Upper lobe of left lung (tissue), 6 donors: ENCODE results near the gene CSKMT. TPM values are rescaled to one million over a fixed set of nuclear protein-coding genes. Genes with fewer than 3 reads are reported as not detected.

Experiments
- ATAC-seq, 2 donors: fragments of 200-7000 bp; cut with Tn5 transposase; one replicate each; pipeline ENCODE4 v1.9.1; 2022; ENCODE audit warnings: mild to moderate bottlenecking in 2 of 2, moderate library complexity in 2 of 2; ENCODE audit not compliant: low FRiP score in 2 of 2
- DNase-seq, 2 donors: peaks; one replicate each; pipeline ENCODE4 v3.0.0-alpha.2; 2019 to 2020
- H3K27ac ChIP-seq, 4 donors: fragments of 200-600 bp; sonication (generic); one replicate each; pipeline ENCODE4 v1.5.1; 2016 to 2019
- H3K27me3 ChIP-seq, 4 donors: fragments of 200-600 bp; sonication (generic); one replicate each; pipeline ENCODE4 v1.5.1; 2017 to 2019
- H3K36me3 ChIP-seq, 4 donors: fragments of 200-600 bp; sonication (generic); one replicate each; pipeline ENCODE4 v1.5.1; 2016 to 2019
- H3K4me1 ChIP-seq, 4 donors: fragments of 200-600 bp; sonication (generic); one replicate each; pipeline ENCODE4 v1.5.1; 2018 to 2019
- H3K4me3 ChIP-seq, 4 donors: fragments of 200-600 bp; sonication (generic); one replicate each; pipeline ENCODE4 v1.5.1; 2017 to 2019; ENCODE audit warnings: mild to moderate bottlenecking in 2 of 4, moderate library complexity in 1 of 4
- H3K9me3 ChIP-seq, 4 donors: fragments of 200-600 bp; sonication (generic); one replicate each; pipeline ENCODE4 v1.5.1; 2018 to 2019
- EP300 ChIP-seq, 4 donors: sonication (generic); formaldehyde crosslinking; IDR thresholded peaks; one replicate each; pipeline ENCODE4 v1.5.1; 2017; ENCODE audit warnings: antibody characterized with exemption in 4 of 4, control low read depth in 2 of 4
- POLR2A ChIP-seq, 4 donors: fragments of 450-650 bp; IDR thresholded peaks; one replicate each; pipeline ENCODE4 v1.5.1; 2016 to 2017; ENCODE audit warnings: antibody characterized with exemption in 4 of 4, mild to moderate bottlenecking in 2 of 4
- POLR2AphosphoS5 ChIP-seq, 2 donors: sonication (generic); formaldehyde crosslinking; IDR thresholded peaks; one replicate each; pipeline ENCODE4 v1.5.1; 2017; ENCODE audit warnings: antibody characterized with exemption in 2 of 2
- WGBS, 2 donors: methylation state at CpG; one replicate each; pipeline ENCODE4 v1.1.5; 2017 to 2018; 5-methylcytosine and 5-hydroxymethylcytosine counted together
- total RNA-seq, 6 donors: library from RNA; depleted of rRNA in 4 of 6; stranded (reverse); fragments of >200 nt in 4 of 6; gene quantifications; one replicate each; pipeline versions ENCODE4 v1.1.0 to v1.2.1, GENCODE V29; 2016 to 2021
- TF ChIP-seq, protein P1 (sequence below), 6 experiments: fragments of 450-650 bp in 4 of 6; fragments of 200-600 bp in 2 of 6; sonication (generic) in 2 of 6; IDR thresholded peaks; one replicate each; pipeline ENCODE4 v1.5.1; 2016 to 2019; ENCODE audit warnings: antibody characterized with exemption in 6 of 6
- donor health status: DM: no; HTN: no; CAD: no; lungs with moderate emphysema.
- donor health status: DM: no; HTN: yes; CAD: no; lungs with severe emphysema.

The CSKMT gene
- total RNA-seq, 6 donors from 2014 or later, result 5.7 to 16.0 (median 10.0) TPM

DNA sequence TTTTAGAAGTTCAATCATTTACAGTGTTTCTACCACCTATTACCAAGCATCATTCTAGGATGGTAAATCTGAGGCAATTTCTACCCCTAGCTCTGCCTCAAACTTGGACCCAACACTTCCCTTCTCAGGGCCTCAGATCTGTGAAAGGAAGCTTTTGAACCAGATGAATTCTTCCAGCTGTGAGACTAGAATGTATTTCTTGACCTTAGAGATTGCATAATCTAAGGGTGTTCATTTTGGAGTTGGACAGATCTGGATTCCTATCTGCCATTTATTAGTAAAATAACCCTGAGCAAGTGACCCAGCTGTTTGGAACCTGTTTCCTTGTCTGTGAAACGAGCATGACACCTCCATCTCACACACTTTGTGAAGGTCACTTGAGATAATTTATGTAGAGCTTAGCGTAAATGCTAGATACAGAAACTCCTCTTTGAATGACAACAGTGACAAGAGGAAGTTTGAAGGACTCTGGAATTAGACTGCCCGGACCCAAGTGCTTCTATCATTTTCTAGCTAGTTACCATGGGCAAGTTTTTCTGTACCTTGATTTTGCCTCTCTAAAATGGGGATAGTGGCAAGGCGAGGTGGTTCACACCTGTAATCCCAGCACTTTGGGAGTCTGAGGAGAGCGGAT is 8.2 kb upstream of the CSKMT start:
- no peak for DNase-seq
- TF ChIP-seq EP300 (IDR thresholded peaks at IDR 0.05) (no peak), POLR2A (IDR thresholded peaks at IDR 0.05) (no peak)

DNA sequence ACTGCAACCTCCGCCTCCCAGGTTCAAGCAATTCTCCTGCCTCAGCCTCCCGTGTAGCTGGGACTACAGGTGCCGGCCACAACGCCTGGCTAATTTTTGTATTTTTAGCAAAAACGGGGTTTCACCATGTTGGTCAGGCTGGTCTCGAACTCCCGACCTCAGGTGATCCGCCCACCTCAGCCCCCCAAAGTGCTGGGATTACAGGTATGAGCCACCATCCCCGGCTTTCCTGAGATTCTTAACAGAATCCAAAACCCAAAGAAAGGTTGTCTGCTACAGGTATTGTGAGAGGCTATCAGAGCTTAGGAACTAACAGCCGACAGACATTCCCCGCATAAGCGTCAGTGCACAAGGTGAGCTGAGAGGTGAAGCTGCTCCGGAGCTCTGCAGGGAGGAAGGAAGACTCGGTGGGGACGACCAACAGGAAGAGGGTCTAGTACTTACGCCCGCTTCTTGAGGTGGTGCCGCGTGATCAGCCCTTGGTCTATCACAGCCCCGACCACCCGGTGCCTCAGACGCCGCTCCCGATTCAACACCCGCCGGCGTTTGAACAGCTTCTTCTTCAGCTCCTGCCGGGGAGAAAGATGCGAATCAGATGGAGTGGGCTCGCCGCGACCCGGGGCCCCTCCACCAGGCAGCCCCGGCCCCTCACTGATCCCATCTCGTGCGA is 572 bp upstream of the CSKMT start:
- no peaks in the 10 kb centered on the region for H3K9me3 ChIP-seq
- H3K4me3 ChIP-seq, result peak overlapping the region; percentile 48 to 95 (median 72)
- H3K36me3 ChIP-seq, result peaks cover 3 to 24% (median 13%) of the 10 kb centered on the region in 4 donors
- H3K4me1 ChIP-seq, result peaks cover 21 to 33% (median 29%) of the 10 kb centered on the region in 4 donors
- ATAC-seq, result peak; percentile 62 to 71
- no peaks in the 10 kb centered on the region for H3K27me3 ChIP-seq
- peak in 1 of 2 donors; percentile 45 for DNase-seq
- H3K27ac ChIP-seq, result peak overlapping the region; percentile 77 to 97 (median 90)
- 3 to 4% methylated on average over 15 to 36 of the region's 36 CpGs for WGBS, 2 donors
- TF ChIP-seq POLR2AphosphoS5 (IDR thresholded peaks at IDR 0.05), result no peak
- TF ChIP-seq POLR2A (IDR thresholded peaks at IDR 0.05), result no peak

More for the DNA sequence above, 8.2 kb upstream of the CSKMT start:
- Histone ChIP-seq H3K4me1 (peaks cover 5 to 9% (median 7%) of the 10 kb centered on the region in 4 donors), H3K36me3 (peaks cover 0 to 6% (median 2%) of the 10 kb centered on the region in 4 donors), H3K27ac (no peak overlapping the region), H3K4me3 (no peak overlapping the region), H3K9me3 (no peaks in the 10 kb centered on the region), H3K27me3 (no peaks in the 10 kb centered on the region)
- 51 to 55% methylated on average over 5 of the region's 5 CpGs for WGBS, 2 donors
- ATAC-seq, result no peak

DNA sequence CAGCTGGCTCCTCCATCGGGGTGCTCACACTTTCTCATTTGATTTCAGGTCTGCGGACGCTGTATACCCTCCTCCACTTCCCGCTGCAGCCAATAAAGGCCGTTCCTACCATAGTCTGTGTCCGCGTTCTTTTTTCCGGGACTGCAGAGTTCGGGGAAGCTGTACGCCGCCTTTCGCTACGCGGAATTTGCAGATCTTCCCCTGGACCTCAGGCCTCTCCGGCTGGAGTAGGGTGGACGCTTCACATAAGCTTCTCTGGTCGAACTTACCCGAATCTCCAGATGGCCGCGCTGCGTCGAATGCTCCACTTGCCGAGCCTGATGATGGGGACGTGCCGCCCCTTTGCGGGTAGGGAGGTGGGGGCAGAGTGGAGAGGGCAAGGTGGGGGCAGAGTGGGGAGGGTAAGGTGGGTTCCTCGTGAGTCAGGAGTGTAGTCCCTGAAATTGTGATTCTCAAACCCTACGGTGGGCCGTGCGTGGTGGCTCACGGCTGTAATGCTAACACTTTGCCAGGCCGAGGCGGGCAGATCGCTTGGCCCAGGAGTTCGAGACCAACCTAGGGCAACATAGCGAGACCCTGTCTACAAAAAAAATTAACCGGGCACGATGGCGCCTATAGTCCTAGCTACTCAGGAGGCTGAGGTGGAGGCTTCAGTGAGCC is 617 bp downstream of the CSKMT start:
- H3K4me1 ChIP-seq, result peaks cover 28 to 44% (median 34%) of the 10 kb centered on the region in 4 donors
- ATAC-seq (peak; percentile 72 to 78), DNase-seq (peak in 1 of 2 donors; percentile 46)
- H3K4me3 ChIP-seq, result peak overlapping the region; percentile 14 to 95 (median 72)
- no peaks in the 10 kb centered on the region for H3K27me3 ChIP-seq
- H3K36me3 ChIP-seq, result peaks cover 3 to 24% (median 13%) of the 10 kb centered on the region in 4 donors
- TF ChIP-seq EP300 (IDR thresholded peaks at IDR 0.05), result no peak
- TF ChIP-seq POLR2AphosphoS5 (IDR thresholded peaks at IDR 0.05), result no peak
- no peak for TF ChIP-seq POLR2A (IDR thresholded peaks at IDR 0.05)
- TF ChIP-seq, protein P1, sequence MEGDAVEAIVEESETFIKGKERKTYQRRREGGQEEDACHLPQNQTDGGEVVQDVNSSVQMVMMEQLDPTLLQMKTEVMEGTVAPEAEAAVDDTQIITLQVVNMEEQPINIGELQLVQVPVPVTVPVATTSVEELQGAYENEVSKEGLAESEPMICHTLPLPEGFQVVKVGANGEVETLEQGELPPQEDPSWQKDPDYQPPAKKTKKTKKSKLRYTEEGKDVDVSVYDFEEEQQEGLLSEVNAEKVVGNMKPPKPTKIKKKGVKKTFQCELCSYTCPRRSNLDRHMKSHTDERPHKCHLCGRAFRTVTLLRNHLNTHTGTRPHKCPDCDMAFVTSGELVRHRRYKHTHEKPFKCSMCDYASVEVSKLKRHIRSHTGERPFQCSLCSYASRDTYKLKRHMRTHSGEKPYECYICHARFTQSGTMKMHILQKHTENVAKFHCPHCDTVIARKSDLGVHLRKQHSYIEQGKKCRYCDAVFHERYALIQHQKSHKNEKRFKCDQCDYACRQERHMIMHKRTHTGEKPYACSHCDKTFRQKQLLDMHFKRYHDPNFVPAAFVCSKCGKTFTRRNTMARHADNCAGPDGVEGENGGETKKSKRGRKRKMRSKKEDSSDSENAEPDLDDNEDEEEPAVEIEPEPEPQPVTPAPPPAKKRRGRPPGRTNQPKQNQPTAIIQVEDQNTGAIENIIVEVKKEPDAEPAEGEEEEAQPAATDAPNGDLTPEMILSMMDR (IDR thresholded peaks at IDR 0.05), result no peak
- WGBS, 2 donors, result 3 to 8% methylated on average over 16 to 39 of the region's 39 CpGs
- H3K9me3 ChIP-seq, result no peaks in the 10 kb centered on the region
- peak overlapping the region; percentile 77 to 97 (median 90) for H3K27ac ChIP-seq

DNA sequence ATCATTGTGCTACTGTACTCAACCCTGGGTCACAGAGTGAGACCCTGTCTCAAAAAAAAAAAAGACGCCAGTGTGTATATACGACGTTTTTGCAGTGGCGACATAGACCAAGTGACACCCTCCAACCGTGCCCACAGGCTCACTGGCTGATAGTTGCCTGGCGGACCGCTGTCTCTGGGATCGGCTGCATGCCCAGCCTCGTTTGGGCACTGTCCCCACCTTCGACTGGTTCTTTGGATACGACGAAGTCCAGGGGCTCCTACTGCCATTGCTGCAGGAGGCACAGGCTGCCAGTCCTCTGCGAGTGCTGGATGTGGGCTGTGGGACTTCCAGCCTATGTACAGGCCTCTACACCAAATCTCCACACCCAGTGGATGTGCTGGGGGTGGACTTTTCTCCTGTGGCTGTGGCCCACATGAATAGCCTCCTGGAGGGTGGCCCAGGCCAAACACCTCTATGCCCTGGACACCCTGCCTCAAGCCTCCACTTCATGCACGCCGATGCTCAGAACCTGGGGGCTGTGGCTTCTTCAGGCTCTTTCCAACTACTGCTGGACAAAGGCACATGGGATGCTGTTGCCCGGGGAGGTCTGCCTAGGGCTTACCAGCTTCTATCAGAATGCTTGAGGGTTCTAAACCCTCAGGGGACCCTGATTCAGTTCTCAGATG is 1.3 kb downstream of the CSKMT start:
- Histone ChIP-seq H3K27me3 (no peaks in the 10 kb centered on the region), H3K27ac (peak overlapping the region; percentile 77 to 97 (median 90)), H3K4me3 (peak overlapping the region in 3 of 4 donors; percentile 60 to 95 (median 84)), H3K4me1 (peaks cover 31 to 49% (median 37%) of the 10 kb centered on the region in 4 donors), H3K9me3 (no peaks in the 10 kb centered on the region), H3K36me3 (peaks cover 3 to 23% (median 13%) of the 10 kb centered on the region in 4 donors)
- ATAC-seq (no peak), DNase-seq (no peak)
- WGBS, 2 donors, result 55 to 57% methylated on average over 14 to 16 of the region's 16 CpGs
- TF ChIP-seq EP300 (IDR thresholded peaks at IDR 0.05) (no peak), POLR2A (IDR thresholded peaks at IDR 0.05) (no peak), POLR2AphosphoS5 (IDR thresholded peaks at IDR 0.05) (no peak)
- TF ChIP-seq, protein P1 (IDR thresholded peaks at IDR 0.05), result no peak

DNA sequence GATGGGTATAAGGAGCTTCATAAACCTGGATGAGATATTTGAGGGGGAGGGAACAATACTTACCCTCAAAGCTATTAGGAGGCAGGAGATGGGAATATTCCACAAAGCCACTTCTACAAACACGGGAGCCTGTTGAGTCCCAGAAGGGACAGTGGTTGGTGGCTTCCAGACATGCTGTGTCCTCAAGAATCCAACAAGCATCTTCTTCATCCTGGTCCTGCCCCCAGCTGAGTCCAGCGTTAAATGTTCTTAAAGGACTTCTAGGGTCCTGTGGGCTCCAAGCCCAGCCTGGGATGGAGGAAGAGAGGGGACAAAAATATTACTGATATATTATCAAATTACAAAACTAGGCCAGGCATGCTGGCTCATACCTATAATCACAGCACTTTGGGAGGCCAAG is 2.3 kb downstream of the CSKMT start:
- Histone ChIP-seq H3K36me3 (peaks cover 3 to 13% (median 8%) of the 10 kb centered on the region in 4 donors), H3K4me3 (peak overlapping the region in 1 of 4 donors; percentile 60), H3K27ac (no peak overlapping the region), H3K4me1 (peaks cover 34 to 55% (median 40%) of the 10 kb centered on the region in 4 donors), H3K9me3 (no peaks in the 10 kb centered on the region), H3K27me3 (no peaks in the 10 kb centered on the region)
- WGBS, 2 donors, result 82 to 86% methylated on average over 2 of the region's 2 CpGs
- ATAC-seq, result no peak
- TF ChIP-seq POLR2AphosphoS5 (IDR thresholded peaks at IDR 0.05) (no peak), POLR2A (IDR thresholded peaks at IDR 0.05) (no peak), EP300 (IDR thresholded peaks at IDR 0.05) (no peak)
- TF ChIP-seq, protein P1 (IDR thresholded peaks at IDR 0.05), result no peak
- no peak for DNase-seq
